Right atrium auricular region (tissue), 2 donors: Measurements from ENCODE around the gene CNTN4. TPM values are rescaled to one million over a fixed set of nuclear protein-coding genes. Genes with fewer than 3 reads are reported as not detected.
A peak's percentile ranks its signal among the peaks of the same experiment; 100 is the strongest.

Experiments
- DNase-seq: peaks from one replicate; pipeline ENCODE4 v3.0.0-alpha.2; 2019; ENCODE audit warnings: low spot score
- H3K27ac ChIP-seq, 2 donors: fragments of 200-600 bp; sonication (generic); 1 replicate in 1 of 2; 2 replicates in 1 of 2; pipeline ENCODE4 v1.5.1; 2016 to 2019
- H3K27me3 ChIP-seq, 2 donors: fragments of 200-600 bp; sonication (generic); one replicate each; pipeline versions ENCODE4 v1.5.1 to v1.6.0; 2017 to 2019
- H3K36me3 ChIP-seq: fragments of 200-600 bp; sonication (generic); one replicate; pipeline ENCODE4 v1.5.1; 2016
- H3K4me1 ChIP-seq, 2 donors: fragments of 200-600 bp; sonication (generic); one replicate each; pipeline versions ENCODE4 v1.5.1 to v1.6.0; 2017 to 2019
- H3K4me3 ChIP-seq, 2 donors: fragments of 200-600 bp; sonication (generic); 1 replicate in 1 of 2; 2 replicates in 1 of 2; pipeline ENCODE4 v1.5.1; 2017 to 2019; ENCODE audit warnings: mild to moderate bottlenecking in 1 of 2, moderate library complexity in 1 of 2
- H3K9me3 ChIP-seq, 2 donors: fragments of 200-600 bp; sonication (generic); one replicate each; pipeline ENCODE4 v1.5.1; 2019
- CTCF ChIP-seq, 2 donors: fragments of 200-600 bp; sonication (generic); IDR thresholded peaks; one replicate each; pipeline ENCODE4 v1.5.1; 2019; ENCODE audit warnings: antibody characterized with exemption in 2 of 2
- total RNA-seq, 2 donors: library from RNA; depleted of rRNA; stranded (reverse); fragments of >200 nt; gene quantifications; one replicate each; pipeline ENCODE4 v1.1.0, GENCODE V29; 2016

CNTN4 gene
- total RNA-seq, 2 donors from 2014 or later = 5.3 to 5.7 TPM

- DNase-seq = no peak
- peaks cover 0 to 19% of the 10 kb centered on the region in 2 donors for H3K4me1 ChIP-seq
- TF ChIP-seq CTCF (IDR thresholded peaks at IDR 0.05) = no peak
- peak overlapping the region; percentile 42 to 59 for H3K4me3 ChIP-seq
- H3K27ac ChIP-seq = peak overlapping the region; percentile 42 to 59
- H3K36me3 ChIP-seq = no peaks in the 10 kb centered on the region
- H3K27me3 ChIP-seq = peaks cover 0 to 11% of the 10 kb centered on the region in 2 donors
- no peaks in the 10 kb centered on the region for H3K9me3 ChIP-seq
These were observed 484 bp downstream of the CNTN4 start for GRCh38 chr3:2099028-2099671.

GRCh38 chr3:2099779-2100191 is 1.1 kb downstream of the CNTN4 start:
- Histone ChIP-seq H3K27me3 (peaks cover 0 to 11% of the 10 kb centered on the region in 2 donors), H3K4me3 (peak overlapping the region; percentile 42 to 59), H3K9me3 (no peaks in the 10 kb centered on the region), H3K4me1 (peaks cover 0 to 19% of the 10 kb centered on the region in 2 donors), H3K27ac (no peak overlapping the region), H3K36me3 (no peaks in the 10 kb centered on the region)
- TF ChIP-seq CTCF (IDR thresholded peaks at IDR 0.05) = no peak
- no peak for DNase-seq

GRCh38 chr3:2106438-2106837 is 7.8 kb downstream of the CNTN4 start:
- TF ChIP-seq CTCF (IDR thresholded peaks at IDR 0.05) = no peak
- no peak for DNase-seq
- H3K27me3 ChIP-seq = no peaks in the 10 kb centered on the region
- no peak overlapping the region for H3K27ac ChIP-seq
- H3K4me1 ChIP-seq = no peaks in the 10 kb centered on the region
- H3K9me3 ChIP-seq = no peaks in the 10 kb centered on the region
- H3K36me3 ChIP-seq = no peaks in the 10 kb centered on the region
- H3K4me3 ChIP-seq = no peak overlapping the region

- Histone ChIP-seq H3K4me3 (no peak overlapping the region), H3K9me3 (no peaks in the 10 kb centered on the region), H3K4me1 (no peaks in the 10 kb centered on the region), H3K27ac (no peak overlapping the region), H3K27me3 (no peaks in the 10 kb centered on the region), H3K36me3 (no peaks in the 10 kb centered on the region)
- no peak for TF ChIP-seq CTCF (IDR thresholded peaks at IDR 0.05)
- DNase-seq = no peak
These were observed 12.0 kb downstream of the CNTN4 start for GRCh38 chr3:2110597-2111117.

- TF ChIP-seq CTCF (IDR thresholded peaks at IDR 0.05) = no peak
- H3K36me3 ChIP-seq = no peaks in the 10 kb centered on the region
- no peak for DNase-seq
- no peak overlapping the region for H3K27ac ChIP-seq
- H3K27me3 ChIP-seq = no peaks in the 10 kb centered on the region
- no peaks in the 10 kb centered on the region for H3K4me1 ChIP-seq
- H3K4me3 ChIP-seq = no peak overlapping the region
- H3K9me3 ChIP-seq = no peaks in the 10 kb centered on the region
These were observed 16.1 kb downstream of the CNTN4 start for GRCh38 chr3:2114617-2115275.
